ENCODE measurements around the gene FNDC3B. TPM values are rescaled to one million over a fixed set of nuclear protein-coding genes. Genes with fewer than 3 reads are reported as not detected.
"Not testable (repeated sequence)": the region's sequence is repeated elsewhere in the genome, so short reads cannot be mapped to it uniquely, and the experiment has no call there.

FNDC3B gene
- total RNA-seq, 1 experiment from 2014 or later: 64.6 TPM

- DNase-seq (ENCODE audit: low read depth): no peak
These were observed 323.2 kb downstream of the FNDC3B start for GRCh38 chr3:172362583-172362982.

GRCh38 chr3:172364374-172365027, 325.1 kb downstream of the FNDC3B start:
- no peak for DNase-seq (ENCODE audit: low read depth)

- DNase-seq (ENCODE audit: low read depth): no peak
These were observed 325.7 kb downstream of the FNDC3B start for GRCh38 chr3:172365028-172365567.

- DNase-seq (ENCODE audit: low read depth): peak; percentile 6
These were observed 328.1 kb downstream of the FNDC3B start for GRCh38 chr3:172367205-172368105.

- not testable (repeated sequence) for DNase-seq (ENCODE audit: low read depth)
These were observed 329.2 kb downstream of the FNDC3B start for GRCh38 chr3:172368556-172368955.

GRCh38 chr3:172369590-172370259, 330.3 kb downstream of the FNDC3B start:
- no peak for DNase-seq (ENCODE audit: low read depth)

GRCh38 chr3:172370419-172370818, 331.0 kb downstream of the FNDC3B start:
- DNase-seq (ENCODE audit: low read depth): no peak

- no peak for DNase-seq (ENCODE audit: low read depth)
These were observed 332.2 kb downstream of the FNDC3B start for GRCh38 chr3:172371544-172371943.

GRCh38 chr3:172372895-172373294, 333.5 kb downstream of the FNDC3B start:
- no peak for DNase-seq (ENCODE audit: low read depth)

- no peak for DNase-seq (ENCODE audit: low read depth)
These were observed 334.5 kb downstream of the FNDC3B start for GRCh38 chr3:172373912-172374311.

- DNase-seq (ENCODE audit: low read depth): no peak
These were observed 335.9 kb downstream of the FNDC3B start for GRCh38 chr3:172375206-172375850.

GRCh38 chr3:172376402-172376801, 337.0 kb downstream of the FNDC3B start:
- no peak for DNase-seq (ENCODE audit: low read depth)

GRCh38 chr3:172376881-172377280, 337.5 kb downstream of the FNDC3B start:
- DNase-seq (ENCODE audit: low read depth): no peak

GRCh38 chr3:172378439-172378838, 339.1 kb downstream of the FNDC3B start:
- no peak for DNase-seq (ENCODE audit: low read depth)

GRCh38 chr3:172379372-172379771, 340.0 kb downstream of the FNDC3B start:
- no peak for DNase-seq (ENCODE audit: low read depth)

GRCh38 chr3:172380632-172381031, 341.3 kb downstream of the FNDC3B start:
- no peak for DNase-seq (ENCODE audit: low read depth)

- DNase-seq (ENCODE audit: low read depth): no peak
These were observed 344.0 kb downstream of the FNDC3B start for GRCh38 chr3:172383306-172383796.

- no peak for DNase-seq (ENCODE audit: low read depth)
These were observed 345.5 kb downstream of the FNDC3B start for GRCh38 chr3:172384836-172385235.

GRCh38 chr3:172387728-172388127, 348.4 kb downstream of the FNDC3B start:
- DNase-seq (ENCODE audit: low read depth): no peak

- no peak for DNase-seq (ENCODE audit: low read depth)
These were observed 349.2 kb downstream of the FNDC3B start for GRCh38 chr3:172388412-172389078.

- no peak for DNase-seq (ENCODE audit: low read depth)
These were observed 351.4 kb downstream of the FNDC3B start for GRCh38 chr3:172390792-172391191.

All from RPMI7951 (cell line).